GM21367 (cell line): ENCODE measurements around the gene STUB1.

Experiments
- ATAC-seq: cut with Tn5 transposase; IDR thresholded peaks from one replicate; pipeline ENCODE4 v1.9.1; 2021; ENCODE audit not compliant: unreplicated experiment

Gene STUB1

DNA sequence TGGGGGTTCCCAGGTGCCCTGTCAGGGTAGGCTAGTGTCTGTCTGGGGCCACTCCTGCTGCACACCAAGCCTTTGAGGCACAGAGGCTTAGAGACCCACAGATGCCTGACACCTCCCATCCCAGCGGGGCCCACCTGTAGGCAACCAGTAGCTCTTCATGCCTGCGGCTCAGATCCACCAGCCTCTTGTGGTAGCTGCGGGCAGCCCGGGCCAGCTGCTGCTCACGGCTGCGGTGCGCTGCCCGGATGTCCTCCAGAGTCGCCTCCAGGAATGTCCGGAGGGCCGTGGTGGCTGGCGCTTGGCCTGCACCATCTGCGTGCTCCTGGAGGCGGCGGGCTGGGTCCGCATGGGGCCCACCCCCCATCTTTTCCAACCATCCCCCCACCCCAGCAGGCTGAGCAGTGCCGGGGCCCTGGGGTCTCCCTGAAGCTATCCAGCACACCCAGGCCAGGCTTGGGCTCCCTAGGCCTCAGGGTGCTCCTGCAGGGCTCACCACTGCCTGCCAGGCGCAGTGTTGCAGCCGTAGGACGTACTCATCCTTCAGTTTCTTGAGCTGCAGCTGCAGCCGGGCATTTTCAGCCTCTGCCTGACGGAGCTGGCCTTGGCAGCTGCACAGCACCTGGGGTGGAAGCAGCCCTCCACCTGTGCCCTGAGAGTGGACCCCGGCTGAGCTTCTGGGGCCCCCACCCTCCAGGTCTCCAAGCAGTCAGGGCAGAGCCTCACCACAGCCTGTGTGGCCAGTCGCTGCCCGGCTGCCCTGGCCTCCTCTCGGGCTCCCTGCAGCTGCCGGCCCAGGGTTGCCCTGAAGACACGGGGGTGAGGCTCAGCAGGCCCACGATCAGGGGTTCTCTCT is 44.2 kb downstream of the STUB1 start:
- no peak for ATAC-seq

DNA sequence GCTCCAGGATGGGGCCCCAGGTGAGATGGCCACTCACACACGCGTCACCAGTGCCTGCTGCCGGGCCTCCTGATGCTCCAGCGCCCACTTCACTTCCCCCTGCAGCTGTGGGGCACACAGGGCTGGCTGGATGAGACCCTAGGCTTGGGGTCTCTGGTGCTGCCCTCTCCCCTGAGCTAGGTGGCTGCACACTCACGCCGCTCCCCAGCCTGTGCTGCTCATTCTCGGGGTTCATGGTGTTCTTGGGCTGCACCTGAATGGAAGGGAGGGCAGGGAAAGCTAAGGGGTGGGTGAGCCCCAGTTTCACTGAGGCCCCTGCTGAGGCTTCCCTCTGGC is 44.8 kb downstream of the STUB1 start:
- no peak for ATAC-seq

DNA sequence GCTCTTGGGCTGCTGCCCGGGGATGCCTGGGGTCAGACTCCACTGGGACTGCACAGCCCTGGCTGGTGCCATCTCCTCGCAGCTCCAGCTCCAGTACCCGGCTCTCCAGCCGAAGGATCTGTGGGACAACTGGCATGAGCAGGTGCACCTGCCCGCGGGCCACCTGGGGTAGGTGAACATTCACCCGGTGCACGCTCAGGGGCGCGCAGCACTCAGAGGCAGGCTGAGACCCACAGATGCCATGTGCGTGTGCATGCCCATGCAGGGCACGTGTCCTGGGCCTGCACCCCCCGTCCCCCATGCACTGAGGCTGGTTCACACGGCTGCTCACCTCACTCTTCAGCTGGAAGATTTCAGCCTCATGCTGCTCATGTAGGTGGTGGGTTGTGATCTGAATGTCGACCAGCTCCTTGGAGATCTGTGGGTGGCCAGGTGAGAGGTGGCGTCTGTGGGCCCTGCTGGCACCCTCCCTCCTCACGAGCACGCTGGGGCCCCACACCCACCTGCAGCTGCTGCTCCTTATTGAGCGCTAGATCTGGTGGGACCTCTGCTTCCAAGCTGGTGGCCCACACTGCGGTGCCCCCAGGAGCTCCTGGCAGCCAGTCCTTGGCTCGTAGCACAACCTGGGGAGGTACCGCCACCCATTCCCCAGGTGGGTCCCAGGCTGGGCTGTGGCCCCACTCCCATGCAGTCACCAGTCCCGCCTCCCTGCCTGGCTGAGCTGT is 45.4 kb downstream of the STUB1 start:
- ATAC-seq = no peak

DNA sequence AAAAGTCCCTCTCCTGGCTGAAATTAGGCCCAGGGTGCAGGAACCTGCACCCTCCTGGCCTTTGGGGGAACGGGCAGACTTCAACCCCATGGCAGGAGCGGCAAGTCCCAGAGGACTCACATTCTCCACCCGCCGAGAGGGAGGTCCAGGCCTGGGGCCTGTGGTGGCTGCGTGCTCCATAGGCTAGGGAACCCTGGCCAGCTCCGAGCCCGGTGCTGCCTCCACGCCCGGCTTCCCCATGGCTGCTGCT is 45.9 kb downstream of the STUB1 start:
- no peak for ATAC-seq

DNA sequence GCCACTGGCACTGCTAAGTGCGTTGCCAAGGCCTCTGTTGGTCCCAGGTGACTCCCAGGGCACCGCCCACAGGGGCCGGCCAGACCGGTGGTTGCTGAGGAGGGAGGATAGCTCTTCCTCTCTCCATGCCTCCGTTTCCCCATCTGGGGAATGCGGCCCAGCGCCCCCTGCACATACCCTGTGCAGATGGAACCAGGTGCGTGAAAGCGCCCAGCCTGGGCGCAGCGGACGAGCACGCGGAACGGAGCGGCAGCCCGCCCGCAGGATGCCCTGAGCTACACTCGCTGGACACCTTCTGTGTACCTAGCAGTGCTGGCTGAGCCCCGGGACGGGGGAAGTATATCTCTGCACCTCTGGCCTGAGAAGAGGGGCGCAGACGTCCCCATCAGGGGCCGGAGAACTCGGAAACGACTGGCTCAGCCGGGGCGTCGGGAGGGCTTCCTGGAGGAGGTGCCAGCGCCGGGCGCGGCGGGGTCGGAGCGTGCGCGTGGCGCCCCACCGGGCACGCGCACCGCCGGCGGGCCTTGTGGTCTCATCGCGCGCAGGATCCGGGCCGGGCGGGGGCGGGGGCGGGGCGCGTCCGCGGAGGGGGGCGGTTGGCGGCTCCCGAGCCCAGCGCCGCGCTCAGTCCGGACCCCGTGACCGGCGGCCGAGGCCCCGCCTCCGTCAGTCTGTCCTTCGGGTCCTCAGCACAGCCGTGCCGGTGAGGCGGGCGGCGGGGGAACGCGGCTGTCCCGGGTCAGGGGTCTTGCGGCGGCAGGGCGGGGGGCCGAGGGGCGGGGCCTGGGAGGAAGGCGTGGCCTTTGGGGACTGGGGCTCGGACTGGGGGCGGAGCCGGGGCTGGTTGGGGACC is 46.5 kb downstream of the STUB1 start, which contains the start of the genes CCDC78 and HAGHL:
Gene CCDC78 (minus strand): TSS at position 6 of the 853 bp plus-strand sequence. CDS start 76 bp downstream, outside the sequence.
Gene HAGHL (plus strand): TSS at position 669 of the 853 bp plus-strand sequence. CDS start 404 bp downstream, outside the sequence.
- ATAC-seq = no peak

DNA sequence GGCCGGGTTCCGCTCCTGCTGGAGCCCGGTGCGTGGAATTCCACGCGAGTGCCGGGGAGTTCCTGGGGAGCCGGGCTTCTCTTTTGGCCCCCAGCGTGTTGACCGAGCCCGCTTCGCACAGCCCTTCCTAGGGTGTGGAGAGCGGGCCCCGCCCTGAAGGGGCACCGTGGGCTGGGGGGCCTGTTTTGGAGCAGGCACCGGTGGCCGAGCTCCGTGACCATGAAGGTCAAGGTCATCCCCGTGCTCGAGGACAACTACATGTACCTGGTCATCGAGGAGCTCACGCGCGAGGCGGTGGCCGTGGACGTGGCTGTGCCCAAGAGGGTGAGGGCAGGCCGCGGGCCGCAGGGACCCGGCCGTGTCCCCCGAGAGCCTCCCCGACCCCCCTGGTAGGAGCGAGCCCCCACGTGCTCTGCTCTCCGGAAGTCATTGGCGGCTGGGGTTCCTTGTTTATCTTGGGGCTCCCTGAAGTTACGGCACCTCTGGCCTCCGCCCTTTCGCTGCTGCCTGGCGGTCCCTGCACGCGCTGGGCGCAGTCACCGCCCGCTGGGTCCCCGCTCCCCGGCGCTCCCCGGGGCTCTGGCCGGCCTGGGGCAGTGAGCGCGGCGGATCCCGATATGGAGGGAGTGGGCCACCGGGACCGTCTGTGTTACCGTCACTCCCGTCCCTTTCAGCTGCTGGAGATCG is 47.2 kb downstream of the STUB1 start:
- ATAC-seq = no peak

DNA sequence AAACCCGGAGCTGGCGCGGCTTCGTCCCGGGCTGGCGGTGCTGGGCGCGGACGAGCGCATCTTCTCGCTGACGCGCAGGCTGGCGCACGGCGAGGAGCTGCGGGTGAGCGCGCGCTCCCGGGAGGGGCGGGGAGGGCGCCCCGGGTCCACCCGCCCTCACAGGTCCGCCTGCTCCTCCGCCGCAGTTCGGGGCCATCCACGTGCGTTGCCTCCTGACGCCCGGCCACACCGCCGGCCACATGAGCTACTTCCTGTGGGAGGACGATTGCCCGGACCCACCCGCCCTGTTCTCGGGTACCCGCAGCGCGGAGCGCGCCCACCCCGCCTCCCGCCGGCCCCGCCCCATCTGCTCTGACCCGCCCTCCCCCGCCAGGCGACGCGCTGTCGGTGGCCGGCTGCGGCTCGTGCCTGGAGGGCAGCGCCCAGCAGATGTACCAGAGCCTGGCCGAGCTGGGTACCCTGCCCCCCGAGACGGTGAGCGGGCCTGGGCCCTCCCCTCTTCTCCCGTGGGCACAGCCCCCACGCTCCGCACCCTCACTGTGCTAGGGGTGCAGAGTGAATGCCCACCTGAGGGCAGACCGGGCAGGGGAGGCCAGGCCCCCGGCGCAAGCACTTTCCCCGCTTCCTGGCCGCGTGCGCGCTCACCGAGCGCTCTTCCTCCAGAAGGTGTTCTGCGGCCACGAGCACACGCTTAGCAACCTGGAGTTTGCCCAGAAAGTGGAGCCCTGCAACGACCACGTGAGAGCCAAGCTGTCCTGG is 48.1 kb downstream of the STUB1 start:
- ATAC-seq = no peak

DNA sequence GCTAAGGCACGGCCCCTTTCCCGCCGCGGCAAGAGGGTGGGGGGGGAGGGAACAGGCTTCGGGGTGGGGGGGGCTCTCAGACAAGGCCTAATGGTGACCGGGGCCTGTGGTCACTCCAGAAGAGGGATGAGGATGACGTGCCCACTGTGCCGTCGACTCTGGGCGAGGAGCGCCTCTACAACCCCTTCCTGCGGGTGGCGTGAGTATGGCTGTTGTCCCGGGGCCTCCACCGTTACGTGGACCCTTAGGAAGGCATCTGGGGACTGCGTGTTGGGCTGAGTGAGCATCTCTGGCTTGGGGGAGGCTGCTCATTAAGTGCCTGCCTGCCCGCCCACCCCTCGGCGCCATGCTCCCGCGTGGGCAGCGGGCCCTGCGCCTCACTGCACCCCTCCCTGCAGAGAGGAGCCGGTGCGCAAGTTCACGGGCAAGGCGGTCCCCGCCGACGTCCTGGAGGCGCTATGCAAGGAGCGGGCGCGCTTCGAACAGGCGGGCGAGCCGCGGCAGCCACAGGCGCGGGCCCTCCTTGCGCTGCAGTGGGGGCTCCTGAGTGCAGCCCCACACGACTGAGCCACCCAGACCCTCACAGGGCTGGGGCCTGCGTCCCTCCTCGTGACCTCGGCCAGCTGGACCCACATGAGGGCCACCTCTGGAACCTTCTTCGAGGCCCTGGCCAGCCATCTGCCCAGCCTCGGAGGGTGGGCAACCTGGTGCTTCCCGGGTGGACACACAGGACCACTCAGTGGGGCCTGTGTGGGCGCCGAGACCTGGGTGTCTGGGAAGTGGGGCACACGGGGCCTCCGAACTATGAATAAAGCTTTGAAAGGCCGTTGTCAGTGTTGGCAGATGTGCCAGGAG is 48.9 kb downstream of the STUB1 start:
- ATAC-seq = no peak

DNA sequence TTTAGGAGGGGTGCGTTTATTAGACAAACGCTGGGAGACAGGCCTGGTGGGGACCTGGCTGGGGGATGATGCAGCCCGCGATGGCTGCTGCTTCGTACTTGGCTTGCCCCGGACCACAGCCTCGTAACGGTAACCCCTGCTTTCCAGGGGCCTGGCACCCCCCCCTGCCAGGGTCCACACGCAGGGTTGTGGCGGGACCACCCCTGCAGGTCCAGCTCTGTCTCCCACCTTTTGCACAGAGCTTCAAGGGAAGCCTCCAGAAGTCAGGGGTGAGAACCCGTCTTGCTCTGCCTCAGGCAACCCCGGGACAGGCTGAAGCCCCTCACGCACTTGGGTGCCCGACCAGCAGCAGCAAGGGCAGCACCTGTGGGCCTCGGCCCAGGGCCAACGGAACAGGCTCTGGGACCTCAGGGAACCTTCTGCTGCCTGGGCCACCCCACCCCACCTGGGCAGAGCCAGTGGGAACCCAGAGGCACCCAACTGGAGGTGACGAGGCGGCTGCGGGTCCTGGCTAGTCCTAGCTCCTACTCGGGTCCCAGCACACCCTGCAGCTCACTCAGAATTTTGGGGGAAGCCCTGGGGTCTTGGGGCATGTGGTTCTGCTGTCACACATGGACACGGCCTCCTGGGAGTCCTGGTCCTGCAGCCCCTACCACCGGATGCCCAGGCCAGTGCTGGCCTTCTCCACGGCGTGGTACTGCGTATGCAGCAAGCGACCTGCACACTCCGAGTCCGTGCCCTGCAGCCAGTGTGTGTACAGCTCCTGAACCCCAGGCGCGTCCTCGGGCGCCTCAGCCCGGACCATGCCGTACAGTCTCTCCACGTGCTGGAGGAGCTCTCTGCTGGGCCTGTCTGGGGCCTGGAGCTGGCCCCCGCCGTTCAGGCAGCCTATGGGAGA is 49.8 kb downstream of the STUB1 start:
- no peak for ATAC-seq

DNA sequence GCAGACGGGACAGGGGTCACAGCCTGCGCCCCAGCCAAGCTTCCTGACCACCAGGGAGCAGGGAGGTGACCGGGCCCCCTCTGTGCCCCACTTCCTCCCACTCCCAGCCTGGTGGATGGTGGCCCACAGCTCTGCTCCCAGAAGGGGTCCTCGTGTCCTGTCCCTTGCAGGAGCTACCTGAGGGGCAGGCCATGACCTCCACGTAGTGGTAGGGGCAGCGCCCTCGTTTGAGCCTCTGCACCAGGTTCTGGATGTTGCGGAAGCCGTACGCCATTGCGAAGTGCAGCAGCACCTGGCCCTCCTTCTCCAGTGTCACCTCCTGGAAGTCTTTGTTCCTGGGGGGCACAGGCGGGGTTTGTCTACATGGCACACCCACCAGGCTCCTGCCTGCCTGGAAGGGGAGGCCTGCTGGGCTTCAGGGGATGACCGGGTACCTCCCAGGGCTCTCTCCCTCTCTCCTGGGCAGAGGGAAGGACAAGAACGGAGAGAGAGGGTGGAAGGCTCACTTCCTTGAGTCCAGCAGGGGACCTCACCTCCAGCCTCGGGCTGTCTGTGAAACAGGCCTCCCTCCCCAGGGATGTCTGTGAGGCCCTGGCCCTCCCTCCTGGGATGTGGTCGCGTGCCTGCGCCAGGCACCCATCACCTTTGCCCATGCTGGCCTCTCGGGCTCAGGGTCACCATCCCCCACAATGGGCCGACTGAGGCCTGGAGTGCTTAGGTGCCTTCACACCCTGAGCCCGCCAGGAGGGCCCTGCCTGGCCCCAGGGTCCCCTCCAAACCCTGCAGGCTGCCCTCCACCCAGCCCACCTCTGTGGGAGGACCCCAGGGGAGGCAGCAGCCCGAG is 50.7 kb downstream of the STUB1 start:
- ATAC-seq = no peak

DNA sequence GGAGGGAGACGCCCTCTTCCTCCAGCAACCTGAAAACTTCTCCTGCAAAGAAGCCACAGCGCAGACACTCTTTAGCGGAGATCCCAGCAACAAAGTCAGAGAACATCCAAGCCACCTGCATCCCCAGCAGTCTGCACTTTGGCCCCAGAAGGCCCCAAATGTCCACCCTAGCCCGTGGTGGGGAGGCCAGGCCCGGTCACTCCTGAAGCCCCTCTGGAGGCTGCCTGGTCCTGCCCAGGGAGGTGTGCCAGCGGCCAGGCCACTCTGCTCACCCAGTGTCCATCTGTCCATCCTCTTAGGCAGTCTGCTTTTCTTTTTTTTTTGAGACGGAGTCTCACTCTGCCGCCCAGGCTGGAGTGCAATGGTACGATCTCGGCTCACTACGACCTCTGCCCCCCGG is 52.1 kb downstream of the STUB1 start:
- no peak for ATAC-seq
